Common myeloid progenitor, CD34-positive (primary cell): ENCODE results near the gene GOLGA6L7.

Experiments used
- CTCF ChIA-PET: fragments of 350-600 bp; sonication (Branson Sonifier 250); formaldehyde crosslinking; loops from one replicate; lab custom pipeline; 2021; ENCODE audit warnings: antibody characterized with exemption; lab: Charles Lee
- POLR2A ChIA-PET: fragments of 350-600 bp; sonication (Branson Sonifier 250); formaldehyde crosslinking; loops from one replicate; lab custom pipeline; 2021; ENCODE audit warnings: antibody characterized with exemption; lab: Charles Lee
- DNase-seq, 3 donors: peaks; one replicate each; pipeline versions ENCODE4 v3.0.0 to v3.0.0-alpha.2; 2013
- H3K27ac ChIP-seq, 2 experiments: 1 replicate in 1 of 2; 2 replicates in 1 of 2; pipeline ENCODE4 v1.7.0; 2013; ENCODE audit warnings: inconsistent platforms in 2 of 2, low read length in 2 of 2, mild to moderate bottlenecking in 2 of 2, low read depth in 1 of 2, moderate library complexity in 1 of 2; ENCODE audit not compliant: severe bottlenecking in 2 of 2, insufficient read depth in 1 of 2, poor library complexity in 1 of 2
- H3K27me3 ChIP-seq, 5 experiments: replicated peaks in 2 of 5; 1 replicate in 3 of 5; 2 replicates in 2 of 5; pipeline versions ENCODE4 v1.6.1 to v1.7.0; 2013; ENCODE audit warnings: low read length in 4 of 5, mild to moderate bottlenecking in 2 of 5, moderate library complexity in 2 of 5, inconsistent platforms in 1 of 5; ENCODE audit not compliant: insufficient read depth in 5 of 5, control insufficient read depth in 4 of 5
- H3K36me3 ChIP-seq, 4 experiments: 1 replicate in 2 of 4; 2 replicates in 2 of 4; pipeline versions ENCODE4 v1.6.1 to v1.7.0; 2013; ENCODE audit warnings: low read length in 3 of 4, control low read depth in 1 of 4, mild to moderate bottlenecking in 1 of 4; ENCODE audit not compliant: control insufficient read depth in 4 of 4, insufficient read depth in 4 of 4
- H3K4me1 ChIP-seq, 4 experiments: 1 replicate in 3 of 4; 2 replicates in 1 of 4; pipeline versions ENCODE4 v1.6.1 to v1.7.1; 2013; ENCODE audit warnings: low read length in 3 of 4, mild to moderate bottlenecking in 3 of 4, control low read depth in 1 of 4, inconsistent platforms in 1 of 4, moderate library complexity in 1 of 4; ENCODE audit not compliant: control insufficient read depth in 4 of 4, insufficient read depth in 4 of 4; ENCODE audit errors: control extremely low read depth in 1 of 4
- H3K4me3 ChIP-seq, 7 experiments: 1 replicate in 4 of 7; 2 replicates in 3 of 7; pipeline versions ENCODE4 v1.5.1 to v1.7.0; 2013; ENCODE audit warnings: mild to moderate bottlenecking in 7 of 7, low read length in 6 of 7, moderate library complexity in 6 of 7, inconsistent platforms in 2 of 7, low read depth in 2 of 7, control low read depth in 1 of 7; ENCODE audit not compliant: insufficient read depth in 4 of 7, control insufficient read depth in 1 of 7; ENCODE audit errors: extremely low read depth in 1 of 7
- H3K9me3 ChIP-seq, 5 experiments: 1 replicate in 4 of 5; 2 replicates in 1 of 5; pipeline versions ENCODE4 v1.6.1 to v1.7.1; 2013; ENCODE audit warnings: low read length in 4 of 5, mild to moderate bottlenecking in 2 of 5, inconsistent platforms in 1 of 5, low read depth in 1 of 5, moderate library complexity in 1 of 5; ENCODE audit not compliant: control insufficient read depth in 4 of 5, insufficient read depth in 2 of 5; ENCODE audit errors: control extremely low read depth in 1 of 5
- WGBS: methylation state at CpG from one replicate; pipeline ENCODE4 v1.1.5; 2013; ENCODE audit not compliant: insufficient coverage; 5-methylcytosine and 5-hydroxymethylcytosine counted together

Gene GOLGA6L7

GRCh38 chr15:28876131-28876844 is 27.8 kb upstream of the GOLGA6L7 start:
- peaks cover 0 to 4% (median 0%) of the 10 kb centered on the region in 5 experiments for H3K27me3 ChIP-seq
- ChIA-PET CTCF (no interaction called here), POLR2A (no interaction called here)
- DNase-seq: no peak
- H3K36me3 ChIP-seq: no peaks in the 10 kb centered on the region
- WGBS: 94% methylated on average over 11 of the region's 14 CpGs
- H3K27ac ChIP-seq: no peak overlapping the region
- H3K9me3 ChIP-seq: peaks cover 0 to 5% (median 0%) of the 10 kb centered on the region in 5 experiments
- H3K4me1 ChIP-seq: no peaks in the 10 kb centered on the region
- no peak overlapping the region for H3K4me3 ChIP-seq

DNA sequence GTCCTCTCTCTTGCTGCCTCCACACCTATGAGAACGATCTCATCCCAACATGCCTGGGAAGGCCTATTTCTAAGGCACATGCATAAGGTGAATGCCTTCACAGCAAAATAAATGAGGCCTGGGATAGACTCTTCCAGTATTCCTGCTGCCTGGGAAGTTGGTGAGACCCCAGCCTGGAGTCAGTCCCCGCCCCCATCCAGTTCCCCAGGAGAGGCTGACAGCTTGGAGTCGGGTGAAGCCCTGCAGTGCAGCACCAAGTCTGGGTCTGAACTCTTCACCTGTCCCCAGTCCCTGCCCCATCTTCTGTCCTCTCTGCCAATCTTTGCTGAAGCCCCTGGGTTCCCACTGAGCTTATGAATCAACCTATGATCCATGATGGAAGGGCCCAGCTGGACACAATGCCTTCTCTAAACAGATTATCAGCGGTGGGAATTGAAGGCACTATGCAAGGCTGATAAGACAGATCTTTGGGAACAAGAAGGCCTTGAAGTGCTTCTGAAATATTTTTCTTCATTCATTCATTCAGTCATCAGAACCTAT is 27.1 kb upstream of the GOLGA6L7 start:
- no peak for DNase-seq
- ChIA-PET CTCF (no interaction called here), POLR2A (no interaction called here)
- WGBS: 100% methylated on average over 3 of the region's 4 CpGs
- peaks cover 0 to 5% (median 0%) of the 10 kb centered on the region in 5 experiments for H3K9me3 ChIP-seq
- peaks cover 0 to 4% (median 0%) of the 10 kb centered on the region in 5 experiments for H3K27me3 ChIP-seq
- H3K4me1 ChIP-seq: no peaks in the 10 kb centered on the region
- H3K36me3 ChIP-seq: no peaks in the 10 kb centered on the region
- no peak overlapping the region for H3K4me3 ChIP-seq
- no peak overlapping the region for H3K27ac ChIP-seq

DNA sequence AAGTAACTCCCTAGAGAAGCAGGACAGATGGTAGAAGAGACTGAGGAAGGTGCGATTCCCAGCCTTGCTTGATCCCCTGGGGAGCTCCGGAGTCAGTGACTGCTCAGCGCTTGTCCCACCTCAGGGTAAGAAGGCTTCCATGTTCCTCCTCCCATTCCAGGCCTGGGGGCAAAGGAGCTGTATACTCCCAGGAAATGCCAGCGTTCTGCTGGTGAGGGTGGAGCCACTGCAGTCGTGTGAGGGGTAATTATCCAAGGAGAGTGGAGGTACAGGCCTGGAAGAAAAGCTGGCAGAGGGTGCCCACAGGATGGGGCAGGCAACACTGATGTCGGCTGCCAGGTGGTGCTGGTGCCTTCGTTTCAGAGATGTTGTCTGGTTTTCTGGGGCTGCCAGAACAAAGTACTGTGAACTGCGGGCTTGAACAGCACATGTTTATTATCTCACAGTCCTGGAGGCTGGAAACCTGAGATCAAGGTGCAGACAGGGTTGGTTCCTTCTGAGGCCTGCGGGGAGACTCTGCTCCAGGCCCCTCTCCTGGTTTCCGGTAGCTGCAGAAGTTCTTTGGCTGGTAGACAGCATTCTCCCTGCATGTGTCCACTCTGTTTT is 25.2 kb upstream of the GOLGA6L7 start:
- ChIA-PET POLR2A (no interaction called here), CTCF (interaction anchor here (0.9 to 1.3 kb wide), 2 partner anchors 12 to 30 kb away, joined by 3 to 4 read pairs; no protein-coding TSS in a partner anchor)
- DNase-seq: peak in 1 of 3 donors; percentile 5
- H3K27me3 ChIP-seq: peaks cover 0 to 4% (median 0%) of the 10 kb centered on the region in 5 experiments
- no peaks in the 10 kb centered on the region for H3K4me1 ChIP-seq
- H3K9me3 ChIP-seq: peaks cover 0 to 5% (median 0%) of the 10 kb centered on the region in 5 experiments
- H3K36me3 ChIP-seq: no peaks in the 10 kb centered on the region
- H3K27ac ChIP-seq: no peak overlapping the region
- no peak overlapping the region for H3K4me3 ChIP-seq
- WGBS: 89% methylated on average over 10 of the region's 10 CpGs

- ChIA-PET CTCF (interaction anchor here (1.3 kb wide), 1 partner anchor 11 kb away, joined by 3 read pairs; no protein-coding TSS in a partner anchor), POLR2A (no interaction called here)
- Histone ChIP-seq H3K4me1 (no peaks in the 10 kb centered on the region), H3K27me3 (peaks cover 0 to 4% (median 0%) of the 10 kb centered on the region in 5 experiments), H3K36me3 (no peaks in the 10 kb centered on the region), H3K9me3 (peaks cover 0 to 5% (median 0%) of the 10 kb centered on the region in 5 experiments), H3K27ac (no peak overlapping the region), H3K4me3 (no peak overlapping the region)
- WGBS: 93% methylated on average over 5 of the region's 5 CpGs
- no peak for DNase-seq
Observed at GRCh38 chr15:28873006-28873405, 24.6 kb upstream of the GOLGA6L7 start.

- WGBS: 95% methylated on average over 2 of the region's 3 CpGs
- Histone ChIP-seq H3K27me3 (no peaks in the 10 kb centered on the region), H3K9me3 (peaks cover 0 to 5% (median 0%) of the 10 kb centered on the region in 5 experiments), H3K4me1 (no peaks in the 10 kb centered on the region), H3K27ac (no peak overlapping the region), H3K4me3 (no peak overlapping the region), H3K36me3 (no peaks in the 10 kb centered on the region)
- POLR2A ChIA-PET: no interaction called here
- DNase-seq: no peak
- CTCF ChIA-PET: interaction anchor here (1.0 kb wide), 1 partner anchor 9 kb away, joined by 5 read pairs; no protein-coding TSS in a partner anchor
Observed at GRCh38 chr15:28871168-28871567, 22.7 kb upstream of the GOLGA6L7 start.

- H3K27ac ChIP-seq: no peak overlapping the region
- no peaks in the 10 kb centered on the region for H3K36me3 ChIP-seq
- WGBS: 97% methylated on average over 4 of the region's 9 CpGs
- no peaks in the 10 kb centered on the region for H3K4me1 ChIP-seq
- H3K9me3 ChIP-seq: peaks cover 0 to 5% (median 0%) of the 10 kb centered on the region in 5 experiments
- no peak overlapping the region for H3K4me3 ChIP-seq
- ChIA-PET CTCF (no interaction called here), POLR2A (no interaction called here)
- H3K27me3 ChIP-seq: no peaks in the 10 kb centered on the region
- no peak for DNase-seq
Observed at GRCh38 chr15:28868744-28869345, 20.4 kb upstream of the GOLGA6L7 start.
